A549 (cell line): Measurements from ENCODE around the gene RAB4B. TPM values are rescaled to one million over a fixed set of nuclear protein-coding genes. Genes with fewer than 3 reads are reported as not detected.

Experiments
- ATAC-seq, 2 experiments: fragments of 200-7000 bp in 1 of 2; fragments of >200 bp in 1 of 2; cut with Nextera tagmentation in 1 of 2; cut with Tn5 transposase in 1 of 2; 3 replicates each; pipeline versions ENCODE4 v1.8.0 to v1.9.1; 2018 to 2020; ENCODE audit warnings: mild to moderate bottlenecking in 1 of 2, moderate library complexity in 1 of 2
- CTCF ChIA-PET: fragments of 300-600 bp; sonication (Branson Sonifier 250); formaldehyde crosslinking; extraction: SDS; loops from one replicate; lab custom pipeline; 2021; ENCODE audit warnings: antibody characterized with exemption, inconsistent platforms; lab: Yijun Ruan, JAX
- POLR2A ChIA-PET: fragments of 350-600 bp; formaldehyde crosslinking; extraction: SDS; loops from one replicate; lab custom pipeline; 2021; ENCODE audit warnings: antibody characterized with exemption, inconsistent platforms; lab: Yijun Ruan, JAX
- DNase-seq, 2 experiments: peaks; one replicate each; pipeline versions ENCODE4 v3.0.0 to v3.0.0-alpha.2; 2011 to 2016; ENCODE audit warnings: low read depth in 1 of 2, low spot score in 1 of 2
- FAIRE-seq: peaks from 2 replicates; lab custom pipeline; 2011; peaks lifted over from hg19 to GRCh38; lab: Jason Lieb, UNC
- H3K27ac ChIP-seq, 2 experiments: fragments of >200 bp; sonication (Bioruptor Twin); formaldehyde crosslinking; 3 replicates each; pipeline ENCODE4 v1.5.1; 2016 to 2017
- H3K4me1 ChIP-seq: fragments of >200 bp; sonication (Bioruptor Twin); formaldehyde crosslinking; 3 replicates; pipeline ENCODE4 v1.6.1; 2016
- H3K4me2 ChIP-seq: fragments of >200 bp; sonication (Bioruptor Twin); formaldehyde crosslinking; 3 replicates; pipeline ENCODE4 v1.6.1; 2016
- H3K4me3 ChIP-seq: fragments of >200 bp; sonication (Bioruptor Twin); formaldehyde crosslinking; 3 replicates; pipeline ENCODE4 v1.5.1; 2016
- H3K9me3 ChIP-seq: fragments of >200 bp; sonication (Bioruptor Twin); formaldehyde crosslinking; 3 replicates; pipeline ENCODE4 v1.6.1; 2016
- ATOH8 ChIP-seq: fragments of 250-450 bp; sonication (Bioruptor Pico); IDR thresholded peaks from 2 replicates; pipeline ENCODE4 v1.5.0; 2020; ENCODE audit warnings: low read depth, mild to moderate bottlenecking, moderate library complexity
- BCL3 ChIP-seq: fragments of >200 bp; sonication (Bioruptor Twin); formaldehyde crosslinking; IDR thresholded peaks from 3 replicates; pipeline ENCODE4 v1.6.1; 2016
- CBX8 ChIP-seq: fragments of 200-600 bp; sonication (generic); IDR thresholded peaks from 2 replicates; pipeline ENCODE4 v1.6.1; 2016
- CHD4 ChIP-seq: fragments of 200-600 bp; sonication (generic); IDR thresholded peaks from 2 replicates; pipeline ENCODE4 v1.6.1; 2016; ENCODE audit warnings: antibody characterized with exemption, mild to moderate bottlenecking, borderline replicate concordance
- EHF ChIP-seq: fragments of 250-450 bp; sonication (Bioruptor Pico); IDR thresholded peaks from 2 replicates; pipeline ENCODE4 v1.5.0; 2020; ENCODE audit warnings: mild to moderate bottlenecking
- ELK1 ChIP-seq: fragments of 150-350 bp; IDR thresholded peaks from 2 replicates; pipeline ENCODE4 v1.6.1; 2014; ENCODE audit warnings: low read depth, mild to moderate bottlenecking, low read length
- ESRRA ChIP-seq: fragments of 150-350 bp; IDR thresholded peaks from 2 replicates; pipeline ENCODE4 v1.6.1; 2014; ENCODE audit warnings: mild to moderate bottlenecking, low read length, borderline replicate concordance
- FOSB ChIP-seq: fragments of 250-450 bp; sonication (Bioruptor Pico); IDR thresholded peaks from 2 replicates; pipeline ENCODE4 v1.5.0; 2020; ENCODE audit warnings: mild to moderate bottlenecking, moderate library complexity
- FOSL2 ChIP-seq, 2 experiments: fragments of 450-650 bp in 1 of 2; fragments of >200 bp in 1 of 2; sonication (Bioruptor Twin) in 1 of 2; formaldehyde crosslinking; IDR thresholded peaks; 2 replicates each; pipeline versions ENCODE4 v1.5.0 to v1.6.1; 2016 to 2020; ENCODE audit warnings: mild to moderate bottlenecking in 1 of 2, moderate library complexity in 1 of 2
- FOXS1 ChIP-seq: fragments of 250-450 bp; sonication (Bioruptor Pico); IDR thresholded peaks from 2 replicates; pipeline ENCODE4 v1.5.0; 2020; ENCODE audit warnings: mild to moderate bottlenecking, moderate library complexity
- HES2 ChIP-seq: fragments of >200 bp; sonication (Bioruptor Twin); formaldehyde crosslinking; IDR thresholded peaks from 2 replicates; pipeline ENCODE4 v1.6.1; 2016
- HMGXB4 ChIP-seq: fragments of 250-450 bp; sonication (Bioruptor Pico); IDR thresholded peaks from 2 replicates; pipeline ENCODE4 v1.5.0; 2021; ENCODE audit warnings: mild to moderate bottlenecking, moderate library complexity, borderline replicate concordance
- HOXA7 ChIP-seq: fragments of 250-450 bp; sonication (Bioruptor Pico); IDR thresholded peaks from 2 replicates; pipeline ENCODE4 v1.5.0; 2020; ENCODE audit warnings: mild to moderate bottlenecking, moderate library complexity
- HOXB13 ChIP-seq: fragments of 250-450 bp; sonication (Bioruptor Pico); IDR thresholded peaks from 2 replicates; pipeline ENCODE4 v1.5.0; 2020; ENCODE audit warnings: low read depth, mild to moderate bottlenecking, moderate library complexity
- HOXB5 ChIP-seq: fragments of 250-450 bp; sonication (Bioruptor Pico); IDR thresholded peaks from 2 replicates; pipeline ENCODE4 v1.5.0; 2020; ENCODE audit warnings: mild to moderate bottlenecking, moderate library complexity
- JUNB ChIP-seq: fragments of >200 bp; sonication (Bioruptor Twin); formaldehyde crosslinking; IDR thresholded peaks from 2 replicates; pipeline ENCODE4 v1.6.1; 2016
- KDM1A ChIP-seq: fragments of 200-600 bp; sonication (generic); IDR thresholded peaks from 2 replicates; pipeline ENCODE4 v1.6.1; 2016; ENCODE audit warnings: low read depth, mild to moderate bottlenecking
- KDM5A ChIP-seq: fragments of 200-600 bp; sonication (generic); IDR thresholded peaks from 2 replicates; pipeline ENCODE4 v1.6.1; 2016; ENCODE audit warnings: antibody characterized with exemption, mild to moderate bottlenecking
- MYC ChIP-seq: IDR thresholded peaks from 2 replicates; pipeline ENCODE4 v1.6.1; 2012; ENCODE audit warnings: mild to moderate bottlenecking, inconsistent platforms, low read length, improper control_type of control experiment, borderline replicate concordance
- NFE2L2 ChIP-seq: fragments of 150-350 bp; conservative IDR thresholded peaks from 2 replicates; pipeline ENCODE4 v1.6.1; 2014; ENCODE audit warnings: low read length
- NPAS2 ChIP-seq: fragments of 250-450 bp; sonication (Bioruptor Pico); IDR thresholded peaks from 2 replicates; pipeline ENCODE4 v1.8.0; 2022; ENCODE audit warnings: mild to moderate bottlenecking, moderate library complexity, borderline replicate concordance
- POLR2A ChIP-seq: IDR thresholded peaks from 2 replicates; pipeline ENCODE4 v1.6.1; 2012; ENCODE audit warnings: mild to moderate bottlenecking, low read length
- RAD21 ChIP-seq, 2 experiments: fragments of >200 bp in 1 of 2; sonication (Bioruptor Twin) in 1 of 2; formaldehyde crosslinking in 1 of 2; IDR thresholded peaks in 1 of 2; conservative IDR thresholded peaks in 1 of 2; 2 replicates in 1 of 2; 3 replicates in 1 of 2; pipeline ENCODE4 v1.6.1; 2012 to 2018; ENCODE audit warnings: inconsistent platforms in 1 of 2
- REST ChIP-seq: fragments of 200-600 bp; sonication (generic); IDR thresholded peaks from 2 replicates; pipeline ENCODE4 v1.6.1; 2016; ENCODE audit warnings: antibody characterized with exemption, mild to moderate bottlenecking, moderate library complexity
- RFX5 ChIP-seq: fragments of 450-650 bp; IDR thresholded peaks from 2 replicates; pipeline ENCODE4 v1.7.1; 2014; ENCODE audit warnings: antibody characterized with exemption, mild to moderate bottlenecking, moderate library complexity
- RNF2 ChIP-seq: fragments of 200-600 bp; sonication (generic); IDR thresholded peaks from 2 replicates; pipeline ENCODE4 v1.6.1; 2016; ENCODE audit warnings: low read depth, mild to moderate bottlenecking, antibody characterized with exemption, moderate library complexity, borderline replicate concordance
- SMC3 ChIP-seq: fragments of >200 bp; sonication (Bioruptor Twin); formaldehyde crosslinking; IDR thresholded peaks from 3 replicates; pipeline ENCODE4 v1.6.1; 2018; ENCODE audit warnings: inconsistent platforms
- TFCP2L1 ChIP-seq: fragments of 250-450 bp; sonication (Bioruptor Pico); IDR thresholded peaks from 2 replicates; pipeline ENCODE4 v1.5.0; 2021; ENCODE audit warnings: mild to moderate bottlenecking
- ZSCAN20 ChIP-seq: fragments of 250-450 bp; sonication (Bioruptor Pico); IDR thresholded peaks from 2 replicates; pipeline ENCODE4 v1.8.0; 2022; ENCODE audit warnings: mild to moderate bottlenecking, moderate library complexity
- WGBS: methylation state at CpG from one replicate; pipeline ENCODE4 v1.1.6; 2017; ENCODE audit errors: missing lambda C conversion rate; 5-methylcytosine and 5-hydroxymethylcytosine counted together
- polyA plus RNA-seq, 4 experiments: library from polyadenylated mRNA; depleted of rRNA in 3 of 4; stranded (reverse); fragments of >200 nt; fragmentation: RNase III in 1 of 4; extraction: RNeasy Plus Mini Kit Qiagen cat#74134 plus additional on column Dnase treatment in 1 of 4; gene quantifications; 2 replicates in 3 of 4; 3 replicates in 1 of 4; pipeline ENCODE4 v1.2.3, GENCODE V29; 2011 to 2017

The RAB4B gene
- polyA plus RNA-seq, 2 of the 4 experiments (the other 2 are of a cell fraction): 20.7 to 22.9 TPM

GRCh38 chr19:40831502-40832430 lies 53.7 kb downstream of the RAB4B start:
- no peak for FAIRE-seq
- H3K4me2 ChIP-seq: peak overlapping the region; percentile 27
- peak overlapping the region; percentile 47 to 61; a peak in 5 of 6 replicates for H3K27ac ChIP-seq
- ATAC-seq: peak; percentile 70 to 86
- DNase-seq: peak; percentile 60 to 90
- H3K4me3 ChIP-seq: no peak overlapping the region
- POLR2A ChIA-PET: interaction anchor here (0.7 kb wide), 1 partner anchor 33 kb away, joined by 3 read pairs; the partner anchor contains the start of gene EGLN2
- 39% methylated on average over 7 of the region's 7 CpGs for WGBS
- H3K4me1 ChIP-seq: peaks cover 13% of the 10 kb centered on the region
- CTCF ChIA-PET: interaction anchor here (0.6 to 2.2 kb wide), 9 partner anchors 9 to 417 kb away, joined by 3 to 8 read pairs (median 3); no protein-coding TSS in a partner anchor
- no peaks in the 10 kb centered on the region for H3K9me3 ChIP-seq
- TF ChIP-seq ZSCAN20 (CRISPR knock-in tag) (no peak), ESRRA (0 out of 2 replicates have a peak, but pooled peaks have one; percentile 30), REST (no peak), CHD4 (no peak), BCL3 (peak; percentile 92; the same call in 2 of the 3 replicates), MYC (peak; percentile 80), FOSL2 (IDR thresholded peaks at IDR 0.05) (peak; percentile 53; the same call in 1 of the 2 replicates), FOSL2 (CRISPR knock-in tag; IDR thresholded peaks at IDR 0.05) (peak; percentile 91), FOSB (CRISPR knock-in tag) (no peak), TFCP2L1 (CRISPR knock-in tag) (no peak), FOXS1 (CRISPR knock-in tag) (no peak), ELK1 (no peak), HOXB5 (CRISPR knock-in tag) (0 out of 2 replicates have a peak, but pooled peaks have one; percentile 19), KDM5A (no peak), POLR2A (no peak), RAD21 (conservative IDR thresholded peaks at IDR 0.05 in 1 of 2, IDR thresholded peaks at IDR 0.05 in 1 of 2) (peak in 1 of 2 experiments; percentile 50; a peak in 4 of 5 replicates), KDM1A (no peak), JUNB (peak; percentile 92), HOXB13 (CRISPR knock-in tag) (peak; percentile 77; the same call in 1 of the 2 replicates), NPAS2 (no peak; the same call in 1 of the 2 replicates), EHF (CRISPR knock-in tag) (no peak), HOXA7 (CRISPR knock-in tag) (no peak), HMGXB4 (CRISPR knock-in tag) (no peak), SMC3 (peak; percentile 49; the same call in 2 of the 3 replicates), RFX5 (no peak), ATOH8 (0 out of 2 replicates have a peak, but pooled peaks have one; percentile 13), NFE2L2 (no peak), RNF2 (no peak), CBX8 (no peak), HES2 (peak; percentile 91)
